LNCAP (cell line): ENCODE data around the gene PDXDC1.

Source experiments
- CTCF ChIP-seq: fragments of 450-650 bp; IDR thresholded peaks from 2 replicates; pipeline ENCODE4 v1.5.1; 2017; ENCODE audit warnings: mild to moderate bottlenecking

The PDXDC1 gene

GRCh38 chr16:15044286-15044685 is 69.5 kb downstream of the PDXDC1 start:
- no peak for TF ChIP-seq CTCF

GRCh38 chr16:15046692-15047376 is 72.0 kb downstream of the PDXDC1 start:
- no peak for TF ChIP-seq CTCF

GRCh38 chr16:15049581-15050180 is 74.9 kb downstream of the PDXDC1 start:
- no peak for TF ChIP-seq CTCF

GRCh38 chr16:15051387-15051951 is 76.6 kb downstream of the PDXDC1 start:
- TF ChIP-seq CTCF, result no peak

GRCh38 chr16:15052747-15053476 is 78.1 kb downstream of the PDXDC1 start:
- no peak for TF ChIP-seq CTCF

GRCh38 chr16:15053904-15054303 is 79.1 kb downstream of the PDXDC1 start:
- TF ChIP-seq CTCF, result no peak

GRCh38 chr16:15054357-15055140 is 79.7 kb downstream of the PDXDC1 start:
- no peak for TF ChIP-seq CTCF
